Measurements from ENCODE around the gene CCDC192. TPM values are rescaled to one million over a fixed set of nuclear protein-coding genes. Genes with fewer than 3 reads are reported as not detected.

The CCDC192 gene
- total RNA-seq, 1 donor, result not detected

DNA sequence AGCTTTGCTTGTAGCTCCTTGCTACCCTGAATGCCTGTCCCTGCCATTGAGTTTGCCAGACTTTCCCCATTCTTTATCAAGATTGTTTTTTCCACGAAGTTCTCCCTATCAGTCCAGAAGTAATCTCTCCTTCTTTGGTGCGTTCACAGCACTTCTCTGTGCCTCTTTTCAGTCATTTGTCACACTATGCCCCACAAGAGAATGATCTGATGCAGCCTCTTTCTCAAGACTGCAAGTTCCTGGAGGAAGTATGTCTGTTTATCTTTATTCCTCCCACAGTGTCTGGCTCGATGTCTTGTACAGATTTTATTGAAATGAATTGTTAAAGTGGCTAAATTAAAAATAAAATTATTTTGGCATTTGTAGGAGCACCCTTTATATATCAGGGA is 99.3 kb downstream of the CCDC192 start:
- Histone ChIP-seq H3K4me1 (ENCODE audit: insufficient read depth, low read length) (no peaks in the 10 kb centered on the region), H3K9me3 (ENCODE audit: low read depth, low read length) (no peaks in the 10 kb centered on the region), H3K27me3 (ENCODE audit: insufficient read depth, low read length) (no peaks in the 10 kb centered on the region), H3K4me3 (ENCODE audit: low read length) (no peak overlapping the region)

DNA sequence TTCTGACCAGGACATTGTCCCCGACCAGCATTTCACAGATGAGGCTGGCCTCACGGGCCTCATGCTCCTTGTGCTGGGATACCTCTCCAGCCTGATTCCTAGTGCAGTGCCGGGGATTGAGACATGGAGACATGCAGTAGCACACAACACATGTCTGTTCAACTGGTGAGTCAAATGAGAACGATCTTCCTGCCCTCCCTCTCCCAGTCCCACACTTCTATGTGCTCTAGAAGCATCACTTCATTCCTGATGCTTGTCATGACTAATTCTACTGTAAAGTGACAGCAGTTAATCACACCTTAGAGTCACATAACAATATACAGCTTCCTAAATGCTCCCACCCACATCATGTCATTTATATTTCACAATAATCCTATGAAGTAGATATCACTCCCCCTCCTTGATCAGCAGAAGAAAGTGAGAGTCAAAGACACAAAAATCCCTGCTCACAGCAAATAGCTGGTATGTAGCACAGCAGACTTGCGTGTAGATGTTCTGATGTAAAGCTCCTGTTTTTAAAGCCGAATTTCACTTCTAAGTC is 101.8 kb downstream of the CCDC192 start:
- Histone ChIP-seq H3K4me1 (ENCODE audit: insufficient read depth, low read length) (no peaks in the 10 kb centered on the region), H3K4me3 (ENCODE audit: low read length) (no peak overlapping the region), H3K27me3 (ENCODE audit: insufficient read depth, low read length) (no peaks in the 10 kb centered on the region), H3K9me3 (ENCODE audit: low read depth, low read length) (no peaks in the 10 kb centered on the region)

DNA sequence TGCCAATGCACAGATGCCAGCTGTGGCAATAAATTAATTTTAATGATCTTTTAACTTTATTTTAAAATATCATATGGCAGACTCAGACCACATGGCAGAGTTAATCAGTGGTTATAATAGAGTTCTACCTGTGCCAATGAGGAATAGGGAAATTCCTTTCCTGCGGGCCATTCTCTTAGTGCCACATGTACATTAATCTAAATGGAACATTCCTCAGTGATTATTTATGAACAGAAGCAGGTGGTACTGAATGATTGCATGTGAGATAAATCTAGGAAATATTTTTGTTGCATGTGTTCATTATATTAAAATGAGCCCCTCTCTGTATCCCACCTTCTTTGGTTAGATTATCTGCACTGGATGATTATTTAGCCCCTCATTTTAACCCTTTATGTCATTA is 102.3 kb downstream of the CCDC192 start:
- Histone ChIP-seq H3K4me3 (ENCODE audit: low read length) (no peak overlapping the region), H3K4me1 (ENCODE audit: insufficient read depth, low read length) (no peaks in the 10 kb centered on the region), H3K27me3 (ENCODE audit: insufficient read depth, low read length) (no peaks in the 10 kb centered on the region), H3K9me3 (ENCODE audit: low read depth, low read length) (no peaks in the 10 kb centered on the region)

DNA sequence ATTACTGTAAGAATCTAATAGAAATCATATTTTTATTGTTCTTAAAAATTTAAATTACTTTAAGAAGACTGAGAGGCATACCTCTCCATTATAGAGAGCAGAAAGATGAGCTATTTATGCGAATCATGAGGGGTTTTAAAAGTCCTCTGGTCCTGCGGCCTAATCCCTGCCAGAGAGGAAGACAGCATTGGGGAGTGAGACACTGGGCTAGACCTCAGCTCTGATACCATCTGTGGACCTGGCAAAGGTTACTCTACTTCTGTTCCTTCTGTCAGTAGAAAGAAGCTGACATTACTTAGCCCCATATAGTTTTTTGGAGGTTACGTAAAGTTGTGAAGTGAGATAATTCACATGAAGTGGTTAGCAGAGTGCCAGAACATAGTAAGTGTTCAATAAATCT is 103.6 kb downstream of the CCDC192 start:
- H3K4me1 ChIP-seq (ENCODE audit: insufficient read depth, low read length), result no peaks in the 10 kb centered on the region
- no peaks in the 10 kb centered on the region for H3K9me3 ChIP-seq (ENCODE audit: low read depth, low read length)
- H3K4me3 ChIP-seq (ENCODE audit: low read length), result no peak overlapping the region
- no peaks in the 10 kb centered on the region for H3K27me3 ChIP-seq (ENCODE audit: insufficient read depth, low read length)

DNA sequence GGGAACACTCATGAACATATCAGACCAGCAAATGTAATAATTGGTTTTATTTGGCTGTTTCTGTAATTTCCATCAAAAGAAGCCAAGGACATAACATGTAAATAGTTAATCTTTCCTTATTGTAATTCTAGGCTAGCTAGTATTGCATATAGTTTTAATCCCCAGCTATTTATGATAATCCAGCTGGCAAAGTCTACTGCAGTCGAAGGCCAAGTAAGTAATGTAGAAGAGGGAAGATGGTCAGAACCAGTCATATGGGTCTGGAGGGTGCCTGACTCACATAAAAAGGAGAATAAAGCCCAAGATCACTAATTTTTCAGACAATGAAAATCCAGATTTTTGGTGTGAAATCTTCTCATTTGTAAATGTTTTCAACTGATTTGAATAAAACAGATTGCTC is 106.3 kb downstream of the CCDC192 start:
- Histone ChIP-seq H3K9me3 (ENCODE audit: low read depth, low read length) (no peaks in the 10 kb centered on the region), H3K4me3 (ENCODE audit: low read length) (no peak overlapping the region), H3K4me1 (ENCODE audit: insufficient read depth, low read length) (no peaks in the 10 kb centered on the region), H3K27me3 (ENCODE audit: insufficient read depth, low read length) (peaks cover 3% of the 10 kb centered on the region)

DNA sequence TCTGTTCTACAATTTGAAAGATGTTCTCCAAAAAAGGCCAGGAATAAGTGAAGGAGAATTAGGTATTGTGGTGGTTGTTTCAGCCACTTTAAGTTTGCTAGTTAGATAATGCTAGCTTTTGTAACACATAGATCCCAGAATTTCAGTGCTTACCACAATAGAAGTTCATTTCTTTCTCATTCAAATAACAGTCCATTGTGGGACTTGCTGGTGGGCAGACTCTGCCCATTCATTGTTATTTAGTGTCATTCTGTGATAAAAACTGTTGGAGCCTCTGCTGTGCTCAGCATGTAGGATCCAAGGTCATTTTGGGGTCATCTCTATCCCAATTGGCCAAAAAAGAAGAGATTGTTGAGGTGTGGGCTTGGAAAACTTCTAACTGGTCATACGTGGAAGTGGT is 106.8 kb downstream of the CCDC192 start:
- no peak overlapping the region for H3K4me3 ChIP-seq (ENCODE audit: low read length)
- no peaks in the 10 kb centered on the region for H3K9me3 ChIP-seq (ENCODE audit: low read depth, low read length)
- peaks cover 3% of the 10 kb centered on the region for H3K27me3 ChIP-seq (ENCODE audit: insufficient read depth, low read length)
- H3K4me1 ChIP-seq (ENCODE audit: insufficient read depth, low read length), result no peaks in the 10 kb centered on the region

DNA sequence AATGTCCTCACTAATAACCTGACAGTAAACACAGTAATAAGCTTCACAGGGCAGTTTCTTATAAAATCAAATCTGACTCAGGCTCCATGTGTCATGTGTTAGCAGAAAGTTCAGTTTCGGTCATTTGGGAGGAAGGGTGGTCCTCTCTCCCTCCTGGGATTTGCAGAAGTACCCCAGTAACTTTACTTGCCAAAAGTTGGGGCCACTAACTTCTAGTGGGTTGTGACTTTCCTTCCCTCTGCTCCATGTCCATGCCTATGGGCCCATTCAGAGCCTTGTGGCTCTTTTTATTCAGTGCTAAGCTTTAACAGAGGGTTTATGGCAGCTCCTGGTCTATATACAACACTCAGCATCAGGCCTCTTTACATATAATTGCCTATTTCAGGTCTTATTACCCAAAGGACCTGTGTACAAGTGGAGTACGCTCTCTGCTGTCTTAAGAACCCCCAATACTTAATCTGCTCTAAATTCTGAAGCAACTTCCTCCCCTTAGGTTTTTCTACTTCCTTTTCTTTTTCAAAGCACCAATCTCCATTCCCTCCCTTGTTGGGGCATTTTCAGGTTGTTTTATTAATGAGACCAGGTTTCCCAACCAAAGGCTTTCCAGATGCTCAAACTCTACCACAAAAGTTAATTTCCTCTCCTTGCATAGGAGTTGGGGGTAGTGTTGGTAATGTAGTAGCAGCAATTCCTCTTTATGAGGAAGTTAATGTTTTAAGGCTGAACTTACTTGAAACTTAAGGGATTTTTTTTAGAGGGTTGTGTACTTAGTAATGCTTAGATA is 107.7 kb downstream of the CCDC192 start:
- Histone ChIP-seq H3K4me3 (ENCODE audit: low read length) (no peak overlapping the region), H3K27me3 (ENCODE audit: insufficient read depth, low read length) (peaks cover 3% of the 10 kb centered on the region), H3K9me3 (ENCODE audit: low read depth, low read length) (no peaks in the 10 kb centered on the region), H3K4me1 (ENCODE audit: insufficient read depth, low read length) (no peaks in the 10 kb centered on the region)

DNA sequence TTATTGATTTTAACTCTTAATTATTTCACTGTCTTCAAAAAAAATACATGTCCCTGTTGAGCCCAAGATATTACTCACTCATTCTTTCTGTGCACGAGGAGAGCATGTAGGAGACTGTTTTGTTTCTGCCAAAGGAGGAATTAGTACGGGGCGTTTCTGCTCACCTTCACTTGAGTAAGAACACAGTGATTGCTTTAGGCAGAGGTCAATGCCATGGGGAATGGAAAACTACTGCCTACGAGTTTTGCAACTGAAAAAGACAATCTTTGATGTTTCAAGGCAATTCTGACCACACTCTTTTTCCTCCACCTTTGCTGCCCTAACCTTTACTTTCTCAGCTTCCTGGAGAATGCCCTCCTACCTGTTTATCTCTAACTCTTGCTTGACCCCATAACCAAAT is 109.4 kb downstream of the CCDC192 start:
- no peaks in the 10 kb centered on the region for H3K9me3 ChIP-seq (ENCODE audit: low read depth, low read length)
- H3K4me3 ChIP-seq (ENCODE audit: low read length), result no peak overlapping the region
- no peaks in the 10 kb centered on the region for H3K4me1 ChIP-seq (ENCODE audit: insufficient read depth, low read length)
- peaks cover 3% of the 10 kb centered on the region for H3K27me3 ChIP-seq (ENCODE audit: insufficient read depth, low read length)

DNA sequence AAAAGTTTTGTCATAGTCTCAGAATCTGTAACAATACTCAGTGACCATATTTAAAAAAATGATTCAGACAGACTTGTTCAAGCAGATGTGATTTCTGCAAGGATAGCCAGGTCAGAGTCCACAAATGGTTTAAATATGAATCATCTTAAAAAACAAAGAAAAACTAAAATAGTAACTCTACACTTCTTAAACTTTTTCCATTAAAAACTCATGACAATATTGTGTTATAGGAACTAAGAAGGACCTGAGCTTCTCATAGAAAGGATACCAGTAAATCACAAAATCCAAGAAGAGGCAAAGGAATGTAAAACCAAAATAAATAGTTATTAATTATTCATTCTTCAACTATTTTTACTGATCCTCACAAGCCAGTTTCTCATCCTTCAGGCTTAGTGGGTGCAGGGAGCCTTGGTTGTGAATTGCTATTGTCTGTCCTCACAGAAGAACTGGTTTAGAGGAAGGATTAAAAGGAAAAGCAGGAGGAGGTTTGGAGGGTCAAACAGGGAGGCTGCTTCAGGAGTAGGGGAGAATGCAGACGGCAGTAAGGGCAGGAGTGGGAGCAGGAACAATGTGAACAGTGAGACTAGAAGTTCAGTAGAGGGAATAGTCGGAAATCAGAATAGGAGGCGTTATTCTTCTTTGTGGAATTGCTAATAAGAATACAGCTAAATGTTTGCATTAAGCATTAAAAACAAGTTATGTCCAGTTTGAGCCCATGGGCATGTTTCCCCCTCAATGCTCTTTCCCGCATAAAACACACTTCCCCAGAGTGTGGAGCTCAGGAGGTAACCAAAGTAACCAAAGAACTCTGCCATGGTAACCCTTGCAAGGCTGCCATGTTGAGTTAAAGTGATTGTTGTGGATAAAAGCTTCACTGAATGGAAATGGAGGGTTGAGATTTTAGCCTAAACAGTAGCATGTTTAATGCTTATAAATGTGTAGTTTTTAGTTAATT is 110.7 kb downstream of the CCDC192 start:
- H3K4me1 ChIP-seq (ENCODE audit: insufficient read depth, low read length), result no peaks in the 10 kb centered on the region
- H3K9me3 ChIP-seq (ENCODE audit: low read depth, low read length), result no peaks in the 10 kb centered on the region
- peaks cover 3% of the 10 kb centered on the region for H3K27me3 ChIP-seq (ENCODE audit: insufficient read depth, low read length)
- no peak overlapping the region for H3K4me3 ChIP-seq (ENCODE audit: low read length)

DNA sequence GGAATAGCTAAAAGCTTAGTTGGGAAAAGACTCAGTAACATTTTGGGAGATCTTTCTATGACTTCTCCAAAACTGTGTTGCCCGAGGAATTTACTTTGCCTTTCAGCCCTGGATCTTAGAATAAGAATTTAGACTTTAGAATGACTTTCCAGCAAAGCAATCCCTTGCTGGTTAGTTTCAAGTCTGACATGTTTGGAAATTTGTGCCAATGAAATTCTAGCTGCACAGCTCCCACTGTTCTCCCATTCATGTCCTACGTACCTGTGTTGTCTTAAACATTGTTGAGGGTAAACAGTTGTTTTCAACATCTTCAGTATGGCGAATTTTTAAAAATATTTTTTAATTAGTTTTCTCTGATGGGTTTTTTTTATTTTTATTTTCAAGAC is 111.4 kb downstream of the CCDC192 start:
- Histone ChIP-seq H3K27me3 (ENCODE audit: insufficient read depth, low read length) (peaks cover 3% of the 10 kb centered on the region), H3K9me3 (ENCODE audit: low read depth, low read length) (no peaks in the 10 kb centered on the region), H3K4me3 (ENCODE audit: low read length) (no peak overlapping the region), H3K4me1 (ENCODE audit: insufficient read depth, low read length) (no peaks in the 10 kb centered on the region)

DNA sequence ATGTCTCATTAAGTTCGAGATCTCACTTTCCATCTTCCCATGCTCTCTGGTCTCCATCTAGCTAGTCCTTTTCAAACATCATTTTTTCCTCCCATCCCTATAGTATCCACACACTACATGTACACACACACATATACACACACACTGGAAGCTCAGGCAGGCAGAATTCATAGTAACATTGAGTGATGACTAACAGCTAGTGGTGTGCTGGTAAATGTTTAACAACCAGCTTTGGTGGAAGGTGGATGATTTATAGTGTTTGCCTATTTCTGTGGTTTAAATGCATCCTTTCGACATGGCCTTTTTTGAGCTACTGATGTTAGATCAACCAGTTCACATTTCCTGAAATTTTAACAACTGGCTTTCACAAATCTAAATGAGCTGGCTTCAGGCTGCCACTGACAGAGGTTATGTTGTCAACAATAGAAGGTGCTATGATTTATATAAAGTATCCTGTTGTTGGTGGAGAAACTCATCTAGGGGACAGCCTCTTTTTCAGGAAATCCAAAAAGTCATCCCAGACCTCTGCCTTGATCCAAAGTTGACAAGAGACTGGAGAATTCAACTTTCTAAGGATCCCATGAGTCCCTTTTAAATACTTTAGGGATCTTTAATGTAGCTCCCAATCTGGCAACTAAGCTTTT is 117.8 kb downstream of the CCDC192 start:
- Histone ChIP-seq H3K27me3 (ENCODE audit: insufficient read depth, low read length) (no peaks in the 10 kb centered on the region), H3K9me3 (ENCODE audit: low read depth, low read length) (no peaks in the 10 kb centered on the region), H3K4me1 (ENCODE audit: insufficient read depth, low read length) (no peaks in the 10 kb centered on the region), H3K4me3 (ENCODE audit: low read length) (no peak overlapping the region)

DNA sequence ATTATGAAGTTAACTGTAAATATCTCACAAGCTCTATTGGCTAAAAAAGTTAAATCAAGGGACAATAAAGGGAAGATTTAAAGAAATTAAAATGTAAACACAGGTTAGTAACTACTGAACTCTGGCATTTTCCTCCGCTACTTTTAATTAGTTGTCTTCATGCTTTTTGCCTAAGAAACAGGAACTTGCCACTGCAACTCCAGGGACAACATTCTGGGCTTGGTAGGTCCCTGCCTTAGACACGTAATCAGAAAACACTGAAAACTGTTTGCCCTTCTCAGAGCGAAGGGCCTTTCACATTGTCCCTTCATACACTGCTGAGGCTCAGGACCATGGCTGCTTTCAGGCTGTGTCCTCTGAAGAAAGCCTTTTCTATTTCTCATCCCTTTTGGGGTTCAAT is 118.7 kb downstream of the CCDC192 start:
- Histone ChIP-seq H3K27me3 (ENCODE audit: insufficient read depth, low read length) (no peaks in the 10 kb centered on the region), H3K4me1 (ENCODE audit: insufficient read depth, low read length) (no peaks in the 10 kb centered on the region), H3K9me3 (ENCODE audit: low read depth, low read length) (no peaks in the 10 kb centered on the region), H3K4me3 (ENCODE audit: low read length) (no peak overlapping the region)

DNA sequence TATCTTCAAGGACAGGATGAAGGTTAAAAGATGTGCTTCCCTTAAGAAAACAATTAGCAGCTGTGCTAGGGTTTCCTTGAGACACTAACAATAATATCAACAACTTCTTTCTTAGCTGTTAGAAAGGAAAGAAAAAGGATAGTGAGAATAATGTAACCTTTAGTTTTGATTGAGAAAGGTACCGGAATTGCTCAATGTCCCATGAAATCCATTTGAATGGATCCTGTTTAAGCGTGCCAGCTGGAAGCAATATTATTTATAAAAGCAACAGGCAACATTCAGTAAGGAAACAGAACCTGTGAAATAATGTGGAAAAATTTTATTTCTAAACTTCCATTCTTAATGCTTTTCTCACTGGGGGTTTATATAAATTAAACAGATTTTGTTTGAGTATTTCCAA is 120.9 kb downstream of the CCDC192 start:
- Histone ChIP-seq H3K9me3 (ENCODE audit: low read depth, low read length) (no peaks in the 10 kb centered on the region), H3K4me3 (ENCODE audit: low read length) (no peak overlapping the region), H3K27me3 (ENCODE audit: insufficient read depth, low read length) (no peaks in the 10 kb centered on the region), H3K4me1 (ENCODE audit: insufficient read depth, low read length) (no peaks in the 10 kb centered on the region)

DNA sequence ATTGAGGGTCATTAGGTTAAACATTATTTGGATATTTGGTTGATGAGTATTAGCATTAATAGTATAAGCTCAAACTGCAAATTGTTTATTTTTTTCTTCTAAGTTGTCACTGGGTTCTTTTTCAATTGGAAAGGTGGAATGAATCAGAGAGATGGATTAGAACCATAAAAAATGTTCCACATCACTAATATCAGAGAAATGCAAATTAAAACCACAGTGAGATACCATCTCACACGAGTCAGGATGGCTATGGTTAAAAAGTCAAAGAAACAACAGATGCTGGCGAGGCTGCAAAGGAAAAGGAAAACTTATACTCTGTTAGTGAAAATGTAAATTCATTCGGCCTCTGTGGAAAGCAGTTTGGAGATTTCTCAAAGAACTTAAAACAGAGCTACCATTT is 122.8 kb downstream of the CCDC192 start:
- Histone ChIP-seq H3K4me1 (ENCODE audit: insufficient read depth, low read length) (no peaks in the 10 kb centered on the region), H3K4me3 (ENCODE audit: low read length) (no peak overlapping the region), H3K9me3 (ENCODE audit: low read depth, low read length) (no peaks in the 10 kb centered on the region), H3K27me3 (ENCODE audit: insufficient read depth, low read length) (no peaks in the 10 kb centered on the region)

DNA sequence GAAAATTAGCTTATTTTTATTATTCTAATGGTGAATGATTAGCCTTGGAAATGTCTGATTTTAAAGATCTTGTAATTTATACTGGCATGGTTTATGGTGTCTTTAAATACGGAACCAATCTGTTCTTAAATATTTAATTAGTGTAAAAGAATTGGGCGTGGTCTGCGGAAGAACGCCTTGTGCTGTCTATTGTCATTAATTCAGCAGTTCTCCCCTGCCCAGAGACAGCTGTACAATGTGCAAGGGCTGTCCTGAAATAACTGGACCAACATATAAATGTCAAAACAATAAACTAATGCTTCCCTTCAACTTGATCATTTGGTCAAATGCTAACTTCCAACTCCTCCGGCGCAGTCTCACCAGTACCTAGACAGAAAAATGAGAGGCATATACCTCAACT is 124.3 kb downstream of the CCDC192 start:
- H3K4me1 ChIP-seq (ENCODE audit: insufficient read depth, low read length), result no peaks in the 10 kb centered on the region
- no peaks in the 10 kb centered on the region for H3K27me3 ChIP-seq (ENCODE audit: insufficient read depth, low read length)
- no peak overlapping the region for H3K4me3 ChIP-seq (ENCODE audit: low read length)
- H3K9me3 ChIP-seq (ENCODE audit: low read depth, low read length), result no peaks in the 10 kb centered on the region

Measured in mononuclear cell (primary cell).